ENCODE data around the gene HECTD4. TPM values are rescaled to one million over a fixed set of nuclear protein-coding genes. Genes with fewer than 3 reads are reported as not detected.
"Not testable (repeated sequence)": the region's sequence is repeated elsewhere in the genome, so short reads cannot be mapped to it uniquely, and the experiment has no call there.

Gene HECTD4
- total and polyA plus RNA-seq, 2 of the 4 experiments (the other 2 are of a cell fraction): 12.9 to 13.0 TPM

- H3K9me3 ChIP-seq (ENCODE audit: control insufficient read depth, insufficient read depth, low read length); H3K27ac ChIP-seq (ENCODE audit: insufficient read depth, low read length); H2BK5ac ChIP-seq (ENCODE audit: low read depth, low read length, poor library complexity, severe bottlenecking); H3K4me1 ChIP-seq (ENCODE audit: control insufficient read depth, insufficient read depth, low read length); H3K4me3 ChIP-seq (ENCODE audit: insufficient read depth, low read depth, low read length); H3K18ac ChIP-seq (ENCODE audit: low read depth, low read length); H3K9ac ChIP-seq (ENCODE audit: low read depth, low read length); H2AK9ac ChIP-seq (replicated peaks; ENCODE audit: low read depth, low read length, poor library complexity); H4K91ac ChIP-seq (ENCODE audit: insufficient read depth, low read depth, low read length); H3K36me3 ChIP-seq (ENCODE audit: control insufficient read depth, insufficient read depth, low read length); H4K20me1 ChIP-seq (ENCODE audit: insufficient read depth, low read length); H2BK20ac ChIP-seq (ENCODE audit: low read depth, low read length); H3K4ac ChIP-seq (ENCODE audit: low read depth, low read length); H3K14ac ChIP-seq (replicated peaks; ENCODE audit: low read depth, low read length); H3K27me3 ChIP-seq (ENCODE audit: control insufficient read depth, insufficient read depth, low read length); H3K23ac ChIP-seq (ENCODE audit: low read depth, low read length); dilution Hi-C loops (cut with HindIII; ENCODE audit: low sequenced_read_pairs, unreplicated experiment); H4K8ac ChIP-seq (ENCODE audit: low read depth in 2 of 2, low read length in 2 of 2); H2AK5ac ChIP-seq (ENCODE audit: low read depth, low read length); ATAC-seq (ENCODE audit: low read depth); intact Hi-C loops (cut with micrococcal nuclease); H3K4me2 ChIP-seq (ENCODE audit: low read depth, low read length); H2AFZ ChIP-seq (replicated peaks; ENCODE audit: low read length, poor library complexity); BruUV-seq (replicated peaks); DNase-seq; H3K56ac ChIP-seq (ENCODE audit: extremely low read depth, insufficient read depth, low read length); CTCF ChIA-PET; H2BK120ac ChIP-seq (ENCODE audit: low read depth, low read length); H3K9me1 ChIP-seq (ENCODE audit: insufficient read depth, low read length); POLR2A ChIA-PET (ENCODE audit: unreplicated experiment); in situ Hi-C loops (cut with MboI; ENCODE audit: low sequenced_read_pairs); H2BK15ac ChIP-seq (ENCODE audit: low read depth, low read length); H4K5ac ChIP-seq (ENCODE audit: low read depth, low read length): not testable (repeated sequence)
- H3K79me1 ChIP-seq (ENCODE audit: low read depth in 1 of 2, low read length in 2 of 2): peaks cover 10 to 52% of the 10 kb centered on the region in 2 experiments; a peak in 3 of 4 replicates
- no CpG with 5 or more reads among the region's 1 CpG for WGBS, 2 experiments (ENCODE audit: extremely low coverage in 2 of 2, insufficient read length in 1 of 2)
Observed at GRCh38 chr12:112334999-112335398, 47.2 kb downstream of the HECTD4 start.

Data from IMR-90 (cell line).